GM12878 (cell line): ENCODE results near the gene PPARD. TPM values are rescaled to one million over a fixed set of nuclear protein-coding genes. Genes with fewer than 3 reads are reported as not detected.

ENCODE experiments used
- ATAC-seq: fragments of 200-7000 bp; cut with Tn5 transposase; 3 replicates; pipeline ENCODE4 v1.9.1; 2020; ENCODE audit warnings: mild to moderate bottlenecking, moderate library complexity
- BruUV-seq: library from RNA; stranded (reverse); fragments of 400-500 nt; replicated peaks from 2 replicates; lab custom pipeline; 2021; lab: Mats Ljungman, UMichigan
- CTCF ChIA-PET: fragments of 300-600 bp; sonication (Branson Sonifier 250); formaldehyde crosslinking; extraction: SDS; loops from one replicate; lab custom pipeline; 2021; ENCODE audit warnings: inconsistent platforms; lab: Yijun Ruan, JAX
- POLR2A ChIA-PET: fragments of 350-600 bp; formaldehyde crosslinking; extraction: SDS; loops from one replicate; lab custom pipeline; 2021; ENCODE audit warnings: inconsistent platforms; lab: Charles Lee
- RAD21 ChIA-PET: fragments of 300-600 bp; sonication (Branson Sonifier 250); formaldehyde crosslinking; loops from one replicate; lab custom pipeline; 2023; ENCODE audit warnings: antibody characterized with exemption; ENCODE audit not compliant: unreplicated experiment; lab: Charles Lee
- SMC1A ChIA-PET: fragments of 300-600 bp; sonication (Branson Sonifier 250); formaldehyde crosslinking; loops from one replicate; lab custom pipeline; 2023; ENCODE audit not compliant: unreplicated experiment, uncharacterized antibody; lab: Charles Lee
- DNase-seq: peaks from one replicate; pipeline ENCODE4 v3.0.0-alpha.2; 2011; ENCODE audit warnings: low read depth, low spot score
- FAIRE-seq: peaks from 3 replicates; lab custom pipeline; 2011; peaks lifted over from hg19 to GRCh38; lab: Jason Lieb, UNC
- H2AFZ ChIP-seq: 2 replicates; pipeline ENCODE4 v1.6.0; 2011; ENCODE audit warnings: low read depth, low read length, control low read depth; ENCODE audit not compliant: control insufficient read depth
- H3K27ac ChIP-seq: 2 replicates; pipeline ENCODE4 v1.5.1; 2011; ENCODE audit warnings: control low read depth; ENCODE audit not compliant: control insufficient read depth, insufficient read depth
- H3K27me3 ChIP-seq, 2 experiments: replicated peaks in 1 of 2; 2 replicates each; pipeline versions ENCODE4 v1.6.0 to v1.6.1; 2011; ENCODE audit warnings: low read length in 1 of 2; ENCODE audit not compliant: control insufficient read depth in 2 of 2, insufficient read depth in 2 of 2
- H3K36me3 ChIP-seq, 2 experiments: 2 replicates each; pipeline ENCODE4 v1.5.1; 2011; ENCODE audit warnings: low read length in 1 of 2; ENCODE audit not compliant: control insufficient read depth in 2 of 2, insufficient read depth in 2 of 2
- H3K4me1 ChIP-seq: 2 replicates; pipeline ENCODE4 v1.6.1; 2011; ENCODE audit warnings: mild to moderate bottlenecking, low read length, moderate library complexity, mixed read lengths; ENCODE audit not compliant: control insufficient read depth, insufficient read depth
- H3K4me2 ChIP-seq: 2 replicates; pipeline ENCODE4 v1.6.0; 2011; ENCODE audit warnings: control low read depth; ENCODE audit not compliant: control insufficient read depth, insufficient read depth
- H3K4me3 ChIP-seq: fragments of 200-600 bp; sonication (generic); 2 replicates; pipeline ENCODE4 v1.5.1; 2016
- H3K79me2 ChIP-seq: 2 replicates; pipeline ENCODE4 v1.6.0; 2011; ENCODE audit warnings: low read length; ENCODE audit not compliant: control insufficient read depth, insufficient read depth
- H3K9ac ChIP-seq: 2 replicates; pipeline ENCODE4 v1.8.0; 2011; ENCODE audit warnings: low read length, control low read depth, mixed read lengths; ENCODE audit not compliant: control insufficient read depth, insufficient read depth
- H3K9me3 ChIP-seq: replicated peaks from 3 replicates; pipeline ENCODE4 v1.5.1; 2011; ENCODE audit warnings: mild to moderate bottlenecking, low read length; ENCODE audit not compliant: control insufficient read depth, insufficient read depth
- H4K20me1 ChIP-seq: 2 replicates; pipeline ENCODE4 v1.6.0; 2011; ENCODE audit not compliant: control insufficient read depth, insufficient read depth
- ATF7 ChIP-seq: fragments of 450-650 bp; IDR thresholded peaks from 2 replicates; pipeline ENCODE4 v1.6.1; 2016; ENCODE audit warnings: low read depth, mild to moderate bottlenecking
- EED ChIP-seq: sonication (generic); IDR thresholded peaks from 2 replicates; pipeline ENCODE4 v1.6.1; 2016; ENCODE audit warnings: antibody characterized with exemption, low read depth
- KDM1A ChIP-seq: fragments of 200-600 bp; sonication (generic); IDR thresholded peaks from 2 replicates; pipeline ENCODE4 v1.6.1; 2016; ENCODE audit warnings: borderline replicate concordance
- MTA3 ChIP-seq: IDR thresholded peaks from 2 replicates; pipeline ENCODE4 v1.6.1; 2012; ENCODE audit warnings: low read length, inconsistent platforms, borderline replicate concordance
- PAX8 ChIP-seq: fragments of 450-650 bp; IDR thresholded peaks from 2 replicates; pipeline ENCODE4 v1.6.1; 2017; ENCODE audit warnings: mild to moderate bottlenecking, moderate library complexity
- POLR2AphosphoS5 ChIP-seq: IDR thresholded peaks from 2 replicates; pipeline ENCODE4 v1.6.1; 2011; ENCODE audit warnings: mild to moderate bottlenecking, low read length, inconsistent platforms
- RCOR1 ChIP-seq: conservative IDR thresholded peaks from 2 replicates; pipeline ENCODE4 v1.6.1; 2012; ENCODE audit warnings: low read depth, low read length, improper control_type of control experiment
- SIX5 ChIP-seq: IDR thresholded peaks from 2 replicates; pipeline ENCODE4 v1.6.1; 2011; ENCODE audit warnings: mild to moderate bottlenecking, low read depth, low read length, moderate library complexity; ENCODE audit not compliant: severe bottlenecking
- SUPT20H ChIP-seq: IDR thresholded peaks from 2 replicates; pipeline ENCODE4 v1.6.1; 2011; ENCODE audit warnings: low read depth, mild to moderate bottlenecking, low read length, moderate library complexity, borderline replicate concordance; ENCODE audit not compliant: control insufficient read depth
- WRNIP1 ChIP-seq: IDR thresholded peaks from 2 replicates; pipeline ENCODE4 v1.6.1; 2011; ENCODE audit warnings: low read depth, low read length, improper control_type of control experiment, borderline replicate concordance
- WGBS: methylation state at CpG from one replicate; pipeline ENCODE4 v1.1.6; 2016; ENCODE audit warnings: low lambda C conversion rate; ENCODE audit not compliant: insufficient replicate concordance, insufficient coverage; ENCODE audit errors: missing lambda C conversion rate; 5-methylcytosine and 5-hydroxymethylcytosine counted together
- in situ Hi-C: fragments of 300-500 bp; cut with MboI; formaldehyde crosslinking; loops from 9 replicates; pipeline ENCODE4 v1.14.3; 2018; ENCODE audit warnings: mixed read lengths
- intact Hi-C: fragments of 100-400 bp; cut with micrococcal nuclease; formaldehyde crosslinking; loops from one replicate; pipeline ENCODE4 v1.14.2; 2022; ENCODE audit not compliant: unreplicated experiment
- polyA plus RNA-seq, 11 experiments: library from polyadenylated mRNA; depleted of rRNA in 4 of 11; unstranded in 6 of 11; stranded (reverse) in 5 of 11; fragments of >200 nt; fragmentation: Nextera tagmentation in 4 of 11; fragmentation: Illumina TruSeq in 1 of 11; extraction: Ambion mirVana in 4 of 11; extraction: Trizol in 1 of 11; gene quantifications; 1 replicate in 1 of 11; 2 replicates in 10 of 11; pipeline versions ENCODE4 v1.2.1 to v1.2.3, GENCODE V29; 2011 to 2016; ENCODE audit warnings: inconsistent platforms in 2 of 11, missing spikeins in 2 of 11, low read depth in 1 of 11
- total RNA-seq, 4 experiments: library from RNA; depleted of rRNA in 3 of 4; stranded (reverse); fragments of >200 nt in 3 of 4; fragmentation: Illumina TruSeq in 1 of 4; extraction: Trizol in 1 of 4; gene quantifications; 2 replicates each; pipeline versions ENCODE4 v1.2.1 to v1.2.3, GENCODE V29; 2013 to 2021
- TF ChIP-seq, protein P1 (sequence below): IDR thresholded peaks from 2 replicates; pipeline ENCODE4 v1.6.1; 2011; ENCODE audit warnings: mild to moderate bottlenecking, low read depth, low read length, moderate library complexity; ENCODE audit not compliant: insufficient replicate concordance

PPARD gene
- total and polyA plus RNA-seq, 10 of the 15 experiments (the other 5 are each of a cell fraction or from before 2014, with no cell fraction given) = 0.05 to 12.6 (median 6.7) TPM

GRCh38 chr6:35443341-35444030 is 101.1 kb downstream of the PPARD start:
- no peak for TF ChIP-seq SIX5
- no peak for TF ChIP-seq ATF7
- TF ChIP-seq, all 136 proteins: peak for 0
- WGBS = 54% methylated on average over 9 of the region's 9 CpGs
- no TSS peak for BruUV-seq

DNA sequence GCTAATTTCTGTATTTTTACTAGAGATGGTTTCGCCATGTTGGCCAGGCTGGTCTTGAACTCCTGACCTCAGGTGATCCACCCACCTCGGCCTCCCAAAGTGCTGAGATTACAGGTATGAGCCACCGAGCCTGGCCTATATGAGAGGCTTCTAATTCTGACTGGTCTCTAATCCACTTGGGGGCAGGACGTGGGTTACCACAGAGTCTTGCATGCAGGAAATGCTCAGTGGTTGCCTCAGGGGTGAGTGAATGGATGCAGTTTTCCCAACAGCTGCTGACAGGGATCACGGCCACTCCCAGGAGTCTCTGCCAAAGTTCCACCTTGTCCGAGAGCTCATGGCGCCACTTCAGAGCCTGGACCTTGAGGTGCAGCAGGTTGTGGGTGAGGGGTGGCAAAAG is 103.3 kb downstream of the PPARD start:
- WGBS = 44% methylated on average over 7 of the region's 7 CpGs
- no peak for FAIRE-seq
- Histone ChIP-seq H3K9ac (no peak overlapping the region), H2AFZ (no peak overlapping the region), H4K20me1 (no peaks in the 10 kb centered on the region), H3K27ac (no peak overlapping the region), H3K4me2 (no peak overlapping the region), H3K27me3 (no peaks in the 10 kb centered on the region), H3K36me3 (no peaks in the 10 kb centered on the region), H3K9me3 (no peaks in the 10 kb centered on the region), H3K4me3 (no peak overlapping the region), H3K4me1 (no peaks in the 10 kb centered on the region), H3K79me2 (no peaks in the 10 kb centered on the region)
- no peak for ATAC-seq
- ChIA-PET CTCF (interaction anchor here (1.0 kb wide), 1 partner anchor 120 kb away, joined by 3 read pairs; no protein-coding TSS in a partner anchor), RAD21 (no interaction called here), POLR2A (no interaction called here), SMC1A (no interaction called here)
- no TSS peak for BruUV-seq
- DNase-seq = no peak
- in situ Hi-C loops (no loop called here), intact Hi-C loops (no loop called here)
- TF ChIP-seq, protein P1, sequence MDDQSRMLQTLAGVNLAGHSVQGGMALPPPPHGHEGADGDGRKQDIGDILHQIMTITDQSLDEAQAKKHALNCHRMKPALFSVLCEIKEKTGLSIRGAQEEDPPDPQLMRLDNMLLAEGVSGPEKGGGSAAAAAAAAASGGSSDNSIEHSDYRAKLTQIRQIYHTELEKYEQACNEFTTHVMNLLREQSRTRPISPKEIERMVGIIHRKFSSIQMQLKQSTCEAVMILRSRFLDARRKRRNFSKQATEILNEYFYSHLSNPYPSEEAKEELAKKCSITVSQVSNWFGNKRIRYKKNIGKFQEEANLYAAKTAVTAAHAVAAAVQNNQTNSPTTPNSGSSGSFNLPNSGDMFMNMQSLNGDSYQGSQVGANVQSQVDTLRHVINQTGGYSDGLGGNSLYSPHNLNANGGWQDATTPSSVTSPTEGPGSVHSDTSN = no peak
- TF ChIP-seq POLR2AphosphoS5 (no peak), PAX8 (no peak), KDM1A (no peak), SUPT20H (no peak), MTA3 (no peak), EED (no peak), RCOR1 (no peak), WRNIP1 (no peak)

More at GRCh38 chr6:35443341-35444030, 101.1 kb downstream of the PPARD start:
- Histone ChIP-seq H3K4me3 (no peak overlapping the region), H3K27me3 (no peaks in the 10 kb centered on the region), H3K9ac (no peak overlapping the region), H3K36me3 (no peaks in the 10 kb centered on the region), H3K79me2 (no peaks in the 10 kb centered on the region), H3K4me1 (no peaks in the 10 kb centered on the region), H4K20me1 (no peaks in the 10 kb centered on the region), H2AFZ (no peak overlapping the region), H3K27ac (no peak overlapping the region), H3K9me3 (no peaks in the 10 kb centered on the region), H3K4me2 (no peak overlapping the region)
- FAIRE-seq = no peak
- ChIA-PET RAD21 (interaction anchor here (1.6 kb wide), 1 partner anchor 99 kb away, joined by 4 read pairs; no protein-coding TSS in a partner anchor), CTCF (interaction anchor here (0.8 to 0.9 kb wide), 3 partner anchors 14 to 101 kb away, joined by 3 to 4 read pairs (median 4); partner anchors contain the start of genes PPARD and RPL10A), POLR2A (no interaction called here), SMC1A (interaction anchor here (1.0 to 1.7 kb wide), 3 partner anchors 100 to 148 kb away, joined by 3 to 4 read pairs (median 3); no protein-coding TSS in a partner anchor)
- no peak for ATAC-seq
- in situ Hi-C loops (no loop called here), intact Hi-C loops (no loop called here)
- DNase-seq = no peak
